DND-41 (cell line): ENCODE results near the gene SIGLEC1.

ENCODE experiments used
- EZH2 ChIP-seq: IDR thresholded peaks from 3 replicates; pipeline ENCODE4 v1.6.1; 2012; ENCODE audit warnings: borderline replicate concordance, low read depth, mild to moderate bottlenecking, moderate library complexity, low read length, inconsistent platforms; ENCODE audit not compliant: severe bottlenecking
- TF ChIP-seq, protein P1 (sequence below): IDR thresholded peaks from 2 replicates; pipeline ENCODE4 v1.5.1; 2012; ENCODE audit warnings: borderline replicate concordance, low read length, moderate library complexity, mild to moderate bottlenecking; ENCODE audit not compliant: poor library complexity, severe bottlenecking; ENCODE audit errors: extremely low read depth

DNA sequence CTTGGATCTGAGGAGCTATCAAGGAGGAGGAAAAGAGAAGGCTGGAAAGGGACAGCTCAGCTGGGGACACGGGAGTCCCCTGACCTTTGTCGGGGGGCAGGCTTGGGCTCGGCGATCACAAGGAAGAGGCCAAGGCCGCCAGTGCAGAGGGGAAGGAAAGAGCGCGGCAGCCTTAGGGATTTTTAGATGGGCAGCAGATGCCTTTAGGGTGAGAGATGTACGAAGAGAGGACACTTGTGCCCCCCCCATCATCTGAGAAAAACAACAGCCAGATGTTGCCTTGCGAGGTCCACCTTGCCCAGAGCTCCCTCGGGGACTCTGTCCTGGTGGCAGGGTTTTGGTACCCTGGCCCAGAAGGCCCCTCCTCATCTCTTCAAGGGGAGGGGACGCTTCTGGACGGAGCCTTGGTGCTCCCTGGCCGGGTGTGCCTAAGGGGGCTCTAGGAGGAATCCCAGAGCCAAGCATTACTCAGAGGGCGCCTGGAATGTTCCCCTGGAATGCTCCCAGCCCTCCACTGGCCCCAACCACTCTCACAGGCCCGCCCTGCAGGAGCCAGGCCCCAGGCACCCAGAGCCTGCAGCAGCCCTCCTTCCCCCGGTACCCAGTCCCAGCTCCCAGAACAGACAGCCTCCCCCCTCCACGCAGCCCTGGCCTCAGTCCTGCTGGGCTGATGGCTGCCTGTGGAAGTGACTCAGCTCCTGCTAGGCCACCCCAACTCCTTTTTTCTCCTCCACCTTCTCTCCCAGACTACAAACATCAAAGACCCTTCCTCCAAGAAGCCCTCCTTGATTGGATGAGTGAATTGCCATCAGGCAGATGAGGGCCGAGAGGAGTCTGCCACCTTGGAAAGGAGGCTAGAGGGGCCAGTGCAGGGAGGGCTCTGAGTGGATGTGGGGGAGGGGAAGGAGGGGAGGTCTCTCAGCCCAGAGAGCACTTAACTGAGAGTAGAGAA is 32.4 kb downstream of the SIGLEC1 start:
- TF ChIP-seq, protein P1, sequence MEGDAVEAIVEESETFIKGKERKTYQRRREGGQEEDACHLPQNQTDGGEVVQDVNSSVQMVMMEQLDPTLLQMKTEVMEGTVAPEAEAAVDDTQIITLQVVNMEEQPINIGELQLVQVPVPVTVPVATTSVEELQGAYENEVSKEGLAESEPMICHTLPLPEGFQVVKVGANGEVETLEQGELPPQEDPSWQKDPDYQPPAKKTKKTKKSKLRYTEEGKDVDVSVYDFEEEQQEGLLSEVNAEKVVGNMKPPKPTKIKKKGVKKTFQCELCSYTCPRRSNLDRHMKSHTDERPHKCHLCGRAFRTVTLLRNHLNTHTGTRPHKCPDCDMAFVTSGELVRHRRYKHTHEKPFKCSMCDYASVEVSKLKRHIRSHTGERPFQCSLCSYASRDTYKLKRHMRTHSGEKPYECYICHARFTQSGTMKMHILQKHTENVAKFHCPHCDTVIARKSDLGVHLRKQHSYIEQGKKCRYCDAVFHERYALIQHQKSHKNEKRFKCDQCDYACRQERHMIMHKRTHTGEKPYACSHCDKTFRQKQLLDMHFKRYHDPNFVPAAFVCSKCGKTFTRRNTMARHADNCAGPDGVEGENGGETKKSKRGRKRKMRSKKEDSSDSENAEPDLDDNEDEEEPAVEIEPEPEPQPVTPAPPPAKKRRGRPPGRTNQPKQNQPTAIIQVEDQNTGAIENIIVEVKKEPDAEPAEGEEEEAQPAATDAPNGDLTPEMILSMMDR = no peak
- no peak for TF ChIP-seq EZH2
